OCI-LY1 (cell line): ENCODE data around the gene PFDN6.
"Not testable (repeated sequence)": the region's sequence is repeated elsewhere in the genome, so short reads cannot be mapped to it uniquely, and the experiment has no call there.

Experiments
- H2AFZ ChIP-seq: fragments of 200-600 bp; sonication (generic), shearing (Covaris generic); 2 replicates; pipeline ENCODE4 v1.6.0; 2014; ENCODE audit warnings: antibody characterized with exemption, mild to moderate bottlenecking, low read length
- H3F3A ChIP-seq: fragments of 200-600 bp; sonication (generic), shearing (Covaris generic); 2 replicates; pipeline ENCODE4 v1.6.0; 2014; ENCODE audit warnings: mild to moderate bottlenecking, antibody characterized with exemption, low read length, moderate library complexity; ENCODE audit not compliant: insufficient read depth
- H3K27ac ChIP-seq: fragments of 200-600 bp; sonication (generic); 2 replicates; pipeline ENCODE4 v1.5.1; 2014; ENCODE audit warnings: low read length, mixed run types, mild to moderate bottlenecking, low read depth; ENCODE audit not compliant: poor library complexity, severe bottlenecking
- H3K27me3 ChIP-seq: fragments of 200-600 bp; sonication (generic); 2 replicates; pipeline ENCODE4 v1.6.0; 2014; ENCODE audit warnings: antibody characterized with exemption, mild to moderate bottlenecking, low read length, moderate library complexity; ENCODE audit not compliant: insufficient read depth
- H3K36me3 ChIP-seq: fragments of 200-600 bp; sonication (generic); 2 replicates; pipeline ENCODE4 v1.6.1; 2014; ENCODE audit warnings: mild to moderate bottlenecking, antibody characterized with exemption, low read length, moderate library complexity, mixed read lengths; ENCODE audit not compliant: insufficient read depth
- H3K4me1 ChIP-seq: fragments of 200-600 bp; sonication (generic); 2 replicates; pipeline ENCODE4 v1.5.1; 2014; ENCODE audit warnings: mild to moderate bottlenecking, low read length, moderate library complexity; ENCODE audit not compliant: insufficient read depth, severe bottlenecking
- H3K4me2 ChIP-seq: fragments of 200-600 bp; sonication (generic), shearing (Covaris generic); 2 replicates; pipeline ENCODE4 v1.6.1; 2014; ENCODE audit warnings: low read length
- H3K4me3 ChIP-seq: fragments of 200-600 bp; sonication (generic); 2 replicates; pipeline ENCODE4 v1.5.1; 2014; ENCODE audit warnings: low read length, low read depth, mild to moderate bottlenecking, mixed read lengths; ENCODE audit not compliant: poor library complexity, severe bottlenecking
- H3K79me2 ChIP-seq: fragments of 200-600 bp; shearing (Covaris generic); 2 replicates; pipeline ENCODE4 v1.6.1; 2016; ENCODE audit warnings: mixed run types, low read length, mixed read lengths; ENCODE audit not compliant: insufficient read depth
- H3K9ac ChIP-seq: fragments of 200-600 bp; sonication (generic), shearing (Covaris generic); 2 replicates; pipeline ENCODE4 v1.6.1; 2014; ENCODE audit warnings: mild to moderate bottlenecking, low read length, mixed read lengths
- H3K9me2 ChIP-seq: fragments of 200-600 bp; sonication (generic), shearing (Covaris generic); 2 replicates; pipeline ENCODE4 v1.6.1; 2014; ENCODE audit warnings: low read depth, mild to moderate bottlenecking, low read length, mixed read lengths
- H3K9me3 ChIP-seq: fragments of 200-600 bp; shearing (Covaris generic); 2 replicates; pipeline ENCODE4 v1.6.1; 2014; ENCODE audit warnings: low read length, mixed read lengths
- H4K20me1 ChIP-seq: fragments of 200-600 bp; sonication (generic), shearing (Covaris generic); 2 replicates; pipeline ENCODE4 v1.6.0; 2016; ENCODE audit warnings: mild to moderate bottlenecking, low read length; ENCODE audit not compliant: insufficient read depth
- CTCF ChIP-seq: fragments of 200-600 bp; sonication (generic), shearing (Covaris generic); IDR thresholded peaks from 2 replicates; pipeline ENCODE4 v1.5.1; 2017; ENCODE audit warnings: mild to moderate bottlenecking, antibody characterized with exemption, low read length, moderate library complexity, mixed read lengths
- EZH2 ChIP-seq: fragments of 200-600 bp; sonication (generic), shearing (Covaris generic); IDR thresholded peaks from 2 replicates; pipeline ENCODE4 v1.8.0; 2017; ENCODE audit warnings: borderline replicate concordance, mixed run types, mild to moderate bottlenecking, antibody characterized with exemption, low read length, moderate library complexity, mixed read lengths

Gene PFDN6

DNA sequence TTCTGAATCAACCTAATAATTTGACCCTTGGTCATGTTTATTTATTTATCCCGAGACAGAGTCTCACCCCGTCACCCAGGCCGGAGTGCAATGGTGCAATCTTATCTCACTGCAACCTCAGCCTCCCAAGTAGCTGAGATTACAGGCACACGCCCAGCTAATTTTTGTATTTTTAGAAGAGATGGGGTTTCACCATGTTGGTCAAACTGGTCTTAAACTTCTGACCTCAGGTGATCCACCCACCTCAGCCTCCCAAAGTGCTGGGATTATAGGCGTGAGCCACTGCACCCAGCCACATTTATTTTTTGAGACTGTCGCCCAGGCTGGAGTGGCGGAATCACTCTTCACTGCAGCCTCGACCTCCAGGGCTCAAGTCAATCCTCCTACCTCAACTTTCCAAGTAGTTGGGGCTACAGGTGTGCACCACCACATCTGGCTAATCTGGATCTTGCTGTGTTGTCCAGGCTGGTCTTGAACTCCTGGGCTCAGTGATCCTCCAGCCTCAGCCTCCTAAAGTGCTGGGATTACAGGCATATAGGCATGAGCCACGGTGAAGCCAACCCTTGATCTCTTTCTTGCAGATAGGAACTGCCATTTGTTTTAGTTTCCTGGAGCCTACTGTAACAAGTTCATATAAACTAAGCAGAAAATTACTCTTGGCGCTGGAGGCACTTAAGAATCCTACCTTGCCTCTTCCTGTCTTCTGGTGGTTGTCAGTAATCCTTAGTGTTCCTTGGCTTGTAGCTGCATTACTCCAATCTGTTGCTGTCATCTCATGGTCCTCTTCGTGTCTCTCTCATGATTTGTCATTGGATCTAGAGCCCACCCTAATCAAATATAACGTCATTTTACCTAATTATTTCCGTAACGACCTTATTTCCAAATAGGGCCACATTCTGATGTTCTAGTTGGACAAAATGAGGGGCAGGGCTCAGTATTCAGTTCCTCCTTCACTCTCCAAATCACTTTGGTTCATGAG, 15.2 kb upstream of the PFDN6 start:
- H3K9ac ChIP-seq: peak overlapping the region; percentile 98
- H3F3A ChIP-seq: peaks cover 8% of the 10 kb centered on the region; the same call in 1 of the 2 replicates
- peak overlapping the region; percentile 87 for H3K27ac ChIP-seq
- no peak for TF ChIP-seq EZH2
- TF ChIP-seq CTCF: no peak
- no peaks in the 10 kb centered on the region for H4K20me1 ChIP-seq
- peaks cover 36% of the 10 kb centered on the region for H3K79me2 ChIP-seq
- no peak overlapping the region for H2AFZ ChIP-seq
- H3K4me3 ChIP-seq: peak overlapping the region; percentile 93
- no peaks in the 10 kb centered on the region for H3K9me3 ChIP-seq
- peak overlapping the region; percentile 97 for H3K4me2 ChIP-seq
- H3K4me1 ChIP-seq: peaks cover 70% of the 10 kb centered on the region
- no peaks in the 10 kb centered on the region for H3K9me2 ChIP-seq
- no peaks in the 10 kb centered on the region for H3K27me3 ChIP-seq
- H3K36me3 ChIP-seq: peaks cover 64% of the 10 kb centered on the region

DNA sequence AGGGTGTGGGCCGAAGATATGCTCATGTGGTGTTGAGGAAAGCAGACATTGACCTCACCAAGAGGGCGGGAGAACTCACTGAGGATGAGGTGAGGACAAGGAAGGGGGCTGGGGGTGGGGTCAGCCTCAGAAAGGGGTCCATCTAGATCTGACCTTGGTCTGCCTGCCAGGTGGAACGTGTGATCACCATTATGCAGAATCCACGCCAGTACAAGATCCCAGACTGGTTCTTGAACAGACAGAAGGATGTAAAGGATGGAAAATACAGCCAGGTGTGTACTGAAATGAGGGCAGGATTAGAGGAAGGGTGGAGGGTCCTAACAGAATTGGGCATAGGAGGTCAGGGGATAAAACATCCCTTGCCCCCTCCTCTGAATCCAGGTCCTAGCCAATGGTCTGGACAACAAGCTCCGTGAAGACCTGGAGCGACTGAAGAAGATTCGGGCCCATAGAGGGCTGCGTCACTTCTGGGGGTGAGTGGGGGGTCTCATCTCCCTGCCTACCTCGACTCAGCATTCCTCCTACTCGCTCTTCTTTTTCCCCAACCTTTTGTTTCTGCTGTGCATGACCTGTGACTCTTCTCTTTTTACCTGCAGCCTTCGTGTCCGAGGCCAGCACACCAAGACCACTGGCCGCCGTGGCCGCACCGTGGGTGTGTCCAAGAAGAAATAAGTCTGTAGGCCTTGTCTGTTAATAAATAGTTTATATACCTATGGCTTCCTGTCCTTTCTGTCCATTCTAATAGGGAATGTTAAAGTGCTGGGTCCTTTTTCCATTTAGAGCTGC, 13.4 kb upstream of the PFDN6 start:
- H2AFZ ChIP-seq, H4K20me1 ChIP-seq, H3K27me3 ChIP-seq, H3F3A ChIP-seq, H3K9me2 ChIP-seq, H3K9me3 ChIP-seq: not testable (repeated sequence)
- Histone ChIP-seq H3K4me1 (peaks cover 58% of the 10 kb centered on the region), H3K4me2 (peak overlapping the region; percentile 97), H3K9ac (peak overlapping the region; percentile 98), H3K79me2 (peaks cover 34% of the 10 kb centered on the region), H3K27ac (peak overlapping the region; percentile 87), H3K36me3 (peaks cover 72% of the 10 kb centered on the region), H3K4me3 (peak overlapping the region; percentile 93)

DNA sequence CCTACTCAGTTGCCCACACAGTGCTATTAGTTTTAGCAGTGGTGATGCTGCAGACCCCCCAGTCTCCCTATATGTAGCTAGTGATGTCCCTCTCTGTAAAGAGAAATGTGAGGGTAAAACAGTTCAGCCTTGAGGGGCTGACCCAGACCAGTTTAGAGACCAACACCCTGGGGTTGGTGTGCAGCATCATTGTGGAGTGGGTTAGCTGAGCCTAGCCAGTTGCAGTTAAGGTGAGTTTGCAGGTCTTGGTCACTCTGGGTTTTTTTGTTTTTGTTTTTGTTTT, 12.9 kb upstream of the PFDN6 start:
- Histone ChIP-seq H3K79me2 (peaks cover 32% of the 10 kb centered on the region), H3K4me1 (peaks cover 56% of the 10 kb centered on the region), H3K27me3 (no peaks in the 10 kb centered on the region), H4K20me1 (no peaks in the 10 kb centered on the region), H3K36me3 (peaks cover 76% of the 10 kb centered on the region), H3K9me2 (no peaks in the 10 kb centered on the region), H3K27ac (peak overlapping the region; percentile 87), H3F3A (peaks cover 8% of the 10 kb centered on the region; the same call in 1 of the 2 replicates), H3K4me3 (peak overlapping the region; percentile 93), H3K9me3 (no peaks in the 10 kb centered on the region), H3K9ac (peak overlapping the region; percentile 98), H3K4me2 (peak overlapping the region; percentile 97), H2AFZ (no peak overlapping the region)
- TF ChIP-seq EZH2 (no peak), CTCF (no peak)
